IMR-90 (cell line): ENCODE data around the gene SAT1. TPM values are rescaled to one million over a fixed set of nuclear protein-coding genes. Genes with fewer than 3 reads are reported as not detected.

Source experiments
- ATAC-seq: fragments of 200-7000 bp; cut with Tn5 transposase; 2 replicates; pipeline ENCODE4 v1.9.1; 2020; ENCODE audit warnings: low read depth, mild to moderate bottlenecking, moderate library complexity
- BruUV-seq: library from RNA; stranded (reverse); fragments of 400-500 nt; replicated peaks from 2 replicates; lab custom pipeline; 2021; lab: Mats Ljungman, UMichigan
- CTCF ChIA-PET: fragments of 300-600 bp; formaldehyde crosslinking; extraction: SDS; loops from one replicate; lab custom pipeline; 2021; ENCODE audit warnings: antibody characterized with exemption; lab: Yijun Ruan, JAX
- POLR2A ChIA-PET: fragments of 300-600 bp; sonication (Branson Sonifier 250); formaldehyde crosslinking; loops from one replicate; lab custom pipeline; 2022; ENCODE audit warnings: antibody characterized with exemption; ENCODE audit not compliant: unreplicated experiment; lab: Charles Lee
- DNase-seq: peaks from one replicate; pipeline ENCODE4 v3.0.0; 2013
- H2AFZ ChIP-seq: replicated peaks from 2 replicates; pipeline ENCODE3; 2013; ENCODE audit warnings: low read length, mild to moderate bottlenecking; ENCODE audit not compliant: poor library complexity
- H2AK5ac ChIP-seq: 2 replicates; pipeline ENCODE4 v1.6.1; 2013; ENCODE audit warnings: low read depth, low read length, inconsistent platforms
- H2AK9ac ChIP-seq: replicated peaks from 2 replicates; pipeline ENCODE3; 2013; ENCODE audit warnings: mild to moderate bottlenecking, low read depth, low read length, moderate library complexity; ENCODE audit not compliant: poor library complexity
- H2BK120ac ChIP-seq: 2 replicates; pipeline ENCODE4 v1.6.1; 2013; ENCODE audit warnings: low read depth, low read length, inconsistent platforms
- H2BK15ac ChIP-seq: 3 replicates; pipeline ENCODE4 v1.6.1; 2013; ENCODE audit warnings: low read depth, low read length, inconsistent platforms
- H2BK20ac ChIP-seq: 2 replicates; pipeline ENCODE4 v1.6.1; 2013; ENCODE audit warnings: low read depth, mild to moderate bottlenecking, inconsistent platforms, low read length, moderate library complexity
- H2BK5ac ChIP-seq: 2 replicates; pipeline ENCODE4 v1.6.1; 2013; ENCODE audit warnings: mild to moderate bottlenecking, low read depth, low read length, inconsistent platforms; ENCODE audit not compliant: poor library complexity, severe bottlenecking
- H3K14ac ChIP-seq: replicated peaks from 2 replicates; pipeline ENCODE4 v1.6.1; 2013; ENCODE audit warnings: low read depth, low read length, inconsistent platforms
- H3K18ac ChIP-seq: 2 replicates; pipeline ENCODE4 v1.6.1; 2013; ENCODE audit warnings: low read depth, low read length, control low read depth
- H3K23ac ChIP-seq: 2 replicates; pipeline ENCODE4 v1.6.1; 2013; ENCODE audit warnings: low read depth, low read length, inconsistent platforms
- H3K27ac ChIP-seq: 2 replicates; pipeline ENCODE4 v1.5.1; 2013; ENCODE audit warnings: mild to moderate bottlenecking, control low read depth, low read length; ENCODE audit not compliant: insufficient read depth
- H3K27me3 ChIP-seq: 2 replicates; pipeline ENCODE4 v1.6.1; 2013; ENCODE audit warnings: low read length; ENCODE audit not compliant: control insufficient read depth, insufficient read depth
- H3K36me3 ChIP-seq: 2 replicates; pipeline ENCODE4 v1.6.1; 2013; ENCODE audit warnings: low read length, mixed read lengths; ENCODE audit not compliant: control insufficient read depth, insufficient read depth
- H3K4ac ChIP-seq: 2 replicates; pipeline ENCODE4 v1.6.1; 2013; ENCODE audit warnings: low read depth, low read length, inconsistent platforms
- H3K4me1 ChIP-seq: 2 replicates; pipeline ENCODE4 v1.6.1; 2013; ENCODE audit warnings: low read length, mixed read lengths; ENCODE audit not compliant: control insufficient read depth, insufficient read depth
- H3K4me2 ChIP-seq: 2 replicates; pipeline ENCODE4 v1.6.1; 2013; ENCODE audit warnings: low read depth, mild to moderate bottlenecking, control low read depth, low read length, moderate library complexity
- H3K4me3 ChIP-seq: 2 replicates; pipeline ENCODE4 v1.5.1; 2013; ENCODE audit warnings: low read depth, mild to moderate bottlenecking, control low read depth, low read length, moderate library complexity; ENCODE audit not compliant: insufficient read depth
- H3K56ac ChIP-seq: 2 replicates; pipeline ENCODE4 v1.6.1; 2013; ENCODE audit warnings: low read length, inconsistent platforms; ENCODE audit not compliant: insufficient read depth; ENCODE audit errors: extremely low read depth
- H3K79me1 ChIP-seq, 2 experiments: 2 replicates each; pipeline ENCODE4 v1.6.1; 2013; ENCODE audit warnings: low read length in 2 of 2, inconsistent platforms in 1 of 2, low read depth in 1 of 2
- H3K9ac ChIP-seq: 2 replicates; pipeline ENCODE4 v1.6.1; 2013; ENCODE audit warnings: low read depth, low read length, control low read depth
- H3K9me1 ChIP-seq: 2 replicates; pipeline ENCODE4 v1.6.1; 2013; ENCODE audit warnings: low read length, inconsistent platforms; ENCODE audit not compliant: insufficient read depth
- H3K9me3 ChIP-seq: 2 replicates; pipeline ENCODE4 v1.6.1; 2013; ENCODE audit warnings: low read length; ENCODE audit not compliant: control insufficient read depth, insufficient read depth
- H4K20me1 ChIP-seq: 2 replicates; pipeline ENCODE4 v1.6.1; 2013; ENCODE audit warnings: low read length, inconsistent platforms; ENCODE audit not compliant: insufficient read depth
- H4K5ac ChIP-seq: 2 replicates; pipeline ENCODE4 v1.6.1; 2013; ENCODE audit warnings: mild to moderate bottlenecking, low read depth, low read length, control low read depth
- H4K8ac ChIP-seq, 2 experiments: 2 replicates each; pipeline ENCODE4 v1.6.1; 2013; ENCODE audit warnings: low read depth in 2 of 2, low read length in 2 of 2, control low read depth in 1 of 2, inconsistent platforms in 1 of 2
- H4K91ac ChIP-seq: 2 replicates; pipeline ENCODE4 v1.6.1; 2013; ENCODE audit warnings: low read depth, low read length, inconsistent platforms; ENCODE audit not compliant: insufficient read depth
- BHLHE40 ChIP-seq: fragments of 150-350 bp; IDR thresholded peaks from 2 replicates; pipeline ENCODE4 v1.6.1; 2016; ENCODE audit warnings: mild to moderate bottlenecking, low read depth, low read length
- CEBPB ChIP-seq: IDR thresholded peaks from 2 replicates; pipeline ENCODE4 v1.6.1; 2012; ENCODE audit warnings: low read depth, low read length, improper control_type of control experiment
- CHD1 ChIP-seq: IDR thresholded peaks from 2 replicates; pipeline ENCODE4 v1.6.1; 2012; ENCODE audit warnings: low read depth, low read length, improper control_type of control experiment
- FOS ChIP-seq: fragments of 150-350 bp; IDR thresholded peaks from 2 replicates; pipeline ENCODE4 v1.6.1; 2016; ENCODE audit warnings: low read depth, low read length
- MAFK ChIP-seq: IDR thresholded peaks from 2 replicates; pipeline ENCODE4 v1.6.1; 2012; ENCODE audit warnings: low read depth, low read length, improper control_type of control experiment
- MAZ ChIP-seq: IDR thresholded peaks from 2 replicates; pipeline ENCODE4 v1.6.1; 2012; ENCODE audit warnings: low read depth, mild to moderate bottlenecking, low read length, improper control_type of control experiment, moderate library complexity, borderline replicate concordance
- MXI1 ChIP-seq: IDR thresholded peaks from 2 replicates; pipeline ENCODE4 v1.6.1; 2012; ENCODE audit warnings: low read depth, mild to moderate bottlenecking, low read length, moderate library complexity, borderline replicate concordance
- NFE2L2 ChIP-seq: fragments of 150-350 bp; IDR thresholded peaks from 2 replicates; pipeline ENCODE4 v1.6.1; 2016; ENCODE audit warnings: low read depth, mild to moderate bottlenecking, low read length
- POLR2A ChIP-seq: IDR thresholded peaks from 2 replicates; pipeline ENCODE4 v1.6.1; 2012; ENCODE audit warnings: mild to moderate bottlenecking, low read depth, low read length
- RAD21 ChIP-seq: IDR thresholded peaks from 2 replicates; pipeline ENCODE4 v1.6.1; 2012; ENCODE audit warnings: low read length, improper control_type of control experiment
- RCOR1 ChIP-seq: IDR thresholded peaks from 2 replicates; pipeline ENCODE4 v1.6.1; 2012; ENCODE audit warnings: mild to moderate bottlenecking, low read length, improper control_type of control experiment; ENCODE audit not compliant: insufficient replicate concordance
- RFX5 ChIP-seq: IDR thresholded peaks from 2 replicates; pipeline ENCODE4 v1.8.0; 2012; ENCODE audit warnings: low read depth, mild to moderate bottlenecking, low read length, moderate library complexity
- SMC3 ChIP-seq: fragments of 150-350 bp; IDR thresholded peaks from 2 replicates; pipeline ENCODE4 v1.6.1; 2016; ENCODE audit warnings: low read depth, mild to moderate bottlenecking, antibody characterized with exemption, low read length, moderate library complexity
- WGBS, 2 experiments: methylation state at CpG; one replicate each; pipeline versions ENCODE4 v1.1.5 to v1.1.7; 2013; ENCODE audit warnings: missing lambda C conversion rate in 2 of 2; ENCODE audit not compliant: insufficient read length in 1 of 2; ENCODE audit errors: extremely low coverage in 2 of 2; 5-methylcytosine and 5-hydroxymethylcytosine counted together
- dilution Hi-C: fragments of 300-500 bp; cut with HindIII; formaldehyde crosslinking; loops from one replicate; pipeline ENCODE4 v1.14.3; 2018; ENCODE audit warnings: low sequenced_read_pairs; ENCODE audit not compliant: unreplicated experiment
- in situ Hi-C: fragments of 300-500 bp; cut with MboI; formaldehyde crosslinking; loops from 3 replicates; pipeline ENCODE4 v1.14.3; 2019; ENCODE audit warnings: low sequenced_read_pairs, inconsistent platforms, mixed read lengths
- intact Hi-C: fragments of 100-400 bp; cut with micrococcal nuclease; formaldehyde crosslinking; loops from 2 replicates; pipeline ENCODE4 v1.10.0; 2022
- polyA plus RNA-seq, 3 experiments: library from polyadenylated mRNA; depleted of rRNA; stranded (reverse); fragments of >200 nt; gene quantifications; 2 replicates each; pipeline ENCODE4 v1.2.3, GENCODE V29; 2012; ENCODE audit warnings: low replicate concordance in 1 of 3
- total RNA-seq: library from RNA; depleted of rRNA; stranded (reverse); fragments of >200 nt; gene quantifications from 2 replicates; pipeline ENCODE4 v1.2.3, GENCODE V29; 2012
- TF ChIP-seq, protein P1 (sequence below): fragments of 150-350 bp; IDR thresholded peaks from 2 replicates; pipeline ENCODE4 v1.6.1; 2017; ENCODE audit warnings: mild to moderate bottlenecking, antibody characterized with exemption, low read length, low read depth
- TF ChIP-seq, protein P2 (sequence below): fragments of 150-350 bp; IDR thresholded peaks from 2 replicates; pipeline ENCODE4 v1.6.1; 2016; ENCODE audit warnings: low read depth, mild to moderate bottlenecking, low read length, moderate library complexity, borderline replicate concordance

Gene SAT1
- total and polyA plus RNA-seq, 2 of the 4 experiments (the other 2 are of a cell fraction) = 55.9 to 92.8 TPM

DNA sequence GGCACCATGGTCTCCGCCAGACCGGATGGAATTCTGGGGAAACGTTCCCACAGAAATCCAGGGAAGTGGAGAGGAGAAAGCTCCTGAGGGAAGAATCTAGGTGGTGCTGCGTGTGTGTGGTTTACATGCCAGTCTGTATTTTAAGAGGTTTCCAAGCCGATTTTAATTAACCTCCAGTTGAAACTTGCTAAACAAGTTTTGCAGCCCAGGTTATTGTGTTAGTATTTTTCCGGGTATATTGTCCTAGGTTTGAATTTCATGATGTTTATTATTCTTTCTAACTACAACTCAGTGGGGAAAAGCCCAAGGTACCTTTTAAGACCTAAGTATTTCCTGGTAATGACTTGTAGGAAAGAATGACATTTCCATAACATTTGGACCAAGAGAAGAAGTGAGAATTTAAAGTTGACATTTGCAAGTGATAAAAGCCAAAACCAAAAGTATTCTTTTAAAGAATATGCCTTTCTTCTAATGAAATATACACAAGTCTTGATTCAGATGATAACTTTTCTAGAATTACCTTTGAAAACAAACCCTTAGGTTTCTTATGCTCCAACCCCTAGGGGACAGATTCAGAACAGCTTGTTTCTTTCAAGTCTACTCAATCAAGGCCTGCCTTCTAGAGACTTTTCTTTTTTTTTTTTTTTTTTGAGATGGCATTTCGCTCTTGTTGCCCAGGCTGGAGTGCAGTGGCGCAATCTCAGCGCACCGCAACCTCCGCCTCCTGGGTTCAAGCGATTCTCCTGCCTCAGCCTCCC, 14.6 kb downstream of the SAT1 start:
- H4K20me1 ChIP-seq = no peaks in the 10 kb centered on the region
- no peaks in the 10 kb centered on the region for H3K9me3 ChIP-seq
- H2BK5ac ChIP-seq = no peak overlapping the region
- no peak overlapping the region for H3K18ac ChIP-seq
- ATAC-seq = no peak
- H3K4me3 ChIP-seq = no peak overlapping the region
- ChIA-PET CTCF (interaction anchor here (0.7 to 0.8 kb wide), 2 partner anchors 90 to 104 kb away, joined by 3 read pairs; no protein-coding TSS in a partner anchor), POLR2A (no interaction called here)
- dilution Hi-C loops = no loop called here
- no peak overlapping the region for H2BK120ac ChIP-seq
- no peak overlapping the region for H4K8ac ChIP-seq
- H3K56ac ChIP-seq = no peak overlapping the region
- no peak overlapping the region for H4K91ac ChIP-seq
- no peak overlapping the region for H2AK5ac ChIP-seq
- no peak overlapping the region for H3K14ac ChIP-seq
- H2AFZ ChIP-seq = peak overlapping the region; percentile 33
- H3K23ac ChIP-seq = no peak overlapping the region
- H3K4me2 ChIP-seq = no peak overlapping the region
- no peaks in the 10 kb centered on the region; the same call in 1 of the 2 replicates for H3K4me1 ChIP-seq
- no peaks in the 10 kb centered on the region for H3K79me1 ChIP-seq
- WGBS, 2 experiments = 26% methylated on average over 3 of the region's 12 CpGs; no CpG with 5 or more reads in 1 of the 2 experiments
- no peaks in the 10 kb centered on the region for H3K9me1 ChIP-seq
- TF ChIP-seq BHLHE40 = no peak
- TF ChIP-seq CHD1 = no peak
- TF ChIP-seq SMC3 = no peak
- TF ChIP-seq, protein P1, sequence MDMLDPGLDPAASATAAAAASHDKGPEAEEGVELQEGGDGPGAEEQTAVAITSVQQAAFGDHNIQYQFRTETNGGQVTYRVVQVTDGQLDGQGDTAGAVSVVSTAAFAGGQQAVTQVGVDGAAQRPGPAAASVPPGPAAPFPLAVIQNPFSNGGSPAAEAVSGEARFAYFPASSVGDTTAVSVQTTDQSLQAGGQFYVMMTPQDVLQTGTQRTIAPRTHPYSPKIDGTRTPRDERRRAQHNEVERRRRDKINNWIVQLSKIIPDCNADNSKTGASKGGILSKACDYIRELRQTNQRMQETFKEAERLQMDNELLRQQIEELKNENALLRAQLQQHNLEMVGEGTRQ = no peak
- TF ChIP-seq, protein P2, sequence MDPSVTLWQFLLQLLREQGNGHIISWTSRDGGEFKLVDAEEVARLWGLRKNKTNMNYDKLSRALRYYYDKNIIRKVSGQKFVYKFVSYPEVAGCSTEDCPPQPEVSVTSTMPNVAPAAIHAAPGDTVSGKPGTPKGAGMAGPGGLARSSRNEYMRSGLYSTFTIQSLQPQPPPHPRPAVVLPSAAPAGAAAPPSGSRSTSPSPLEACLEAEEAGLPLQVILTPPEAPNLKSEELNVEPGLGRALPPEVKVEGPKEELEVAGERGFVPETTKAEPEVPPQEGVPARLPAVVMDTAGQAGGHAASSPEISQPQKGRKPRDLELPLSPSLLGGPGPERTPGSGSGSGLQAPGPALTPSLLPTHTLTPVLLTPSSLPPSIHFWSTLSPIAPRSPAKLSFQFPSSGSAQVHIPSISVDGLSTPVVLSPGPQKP = no peak
- TF ChIP-seq CEBPB = no peak
- TF ChIP-seq RFX5 = no peak
- no peak for TF ChIP-seq POLR2A
- no peak for TF ChIP-seq MAZ
- no peak for TF ChIP-seq NFE2L2
- no peak for TF ChIP-seq MXI1
- TF ChIP-seq RCOR1 = no peak
- no peak for TF ChIP-seq MAFK
- TF ChIP-seq FOS = no peak
- TF ChIP-seq RAD21 = no peak
- no peak overlapping the region for H3K4ac ChIP-seq
- in situ Hi-C loops = no loop called here
- DNase-seq = no peak
- peaks cover 2% of the 10 kb centered on the region; the same call in 1 of the 2 replicates for H3K27me3 ChIP-seq
- no peak overlapping the region for H3K27ac ChIP-seq
- H3K36me3 ChIP-seq = no peaks in the 10 kb centered on the region
- H2BK20ac ChIP-seq = no peak overlapping the region
- intact Hi-C loops = no loop called here
- no peak overlapping the region for H2BK15ac ChIP-seq
- H2AK9ac ChIP-seq = no peak overlapping the region
- no peak overlapping the region for H3K9ac ChIP-seq
- no TSS peak for BruUV-seq
- H4K5ac ChIP-seq = no peak overlapping the region
